NCI-H510A (cell line): ENCODE results near the gene KRT222.
A peak's percentile ranks its signal among the peaks of the same experiment; 100 is the strongest.

Source experiments
- DNase-seq: peaks from one replicate; lab custom pipeline; 2025; lab: John Stamatoyannopoulos, UW

The KRT222 gene

GRCh38 chr17:40664582-40665333, at the start of gene KRT222:
Gene KRT222 (minus strand): TSS chr17:40665177. CDS start chr17:40665099, 78 bp downstream.
- no peak for DNase-seq

GRCh38 chr17:40714473-40714872, 49.5 kb upstream of the KRT222 start:
- no peak for DNase-seq

- no peak for DNase-seq
These were observed 42.8 kb upstream of the KRT222 start for GRCh38 chr17:40707745-40708144.

- DNase-seq, result no peak
These were observed 40.6 kb upstream of the KRT222 start for GRCh38 chr17:40705584-40705983.

- no peak for DNase-seq
These were observed 38.7 kb upstream of the KRT222 start, which contains the start of gene KRT24 for GRCh38 chr17:40703652-40704051. Gene KRT24 (minus strand): TSS chr17:40703752. CDS start chr17:40703693, 59 bp downstream.

GRCh38 chr17:40702271-40702670, 37.3 kb upstream of the KRT222 start:
- no peak for DNase-seq

GRCh38 chr17:40699853-40700252, 34.9 kb upstream of the KRT222 start:
- DNase-seq, result peak; percentile 38

GRCh38 chr17:40699371-40699770, 34.4 kb upstream of the KRT222 start:
- no peak for DNase-seq

GRCh38 chr17:40697297-40697696, 32.3 kb upstream of the KRT222 start:
- no peak for DNase-seq

GRCh38 chr17:40696651-40697072, 31.7 kb upstream of the KRT222 start:
- no peak for DNase-seq

- no peak for DNase-seq
These were observed 31.0 kb upstream of the KRT222 start for GRCh38 chr17:40695874-40696472.

GRCh38 chr17:40694584-40694983, 29.6 kb upstream of the KRT222 start:
- no peak for DNase-seq

GRCh38 chr17:40687106-40687505, 22.1 kb upstream of the KRT222 start:
- DNase-seq, result no peak

- DNase-seq, result no peak
These were observed 21.2 kb upstream of the KRT222 start for GRCh38 chr17:40686192-40686591.

GRCh38 chr17:40680998-40681397, 16.0 kb upstream of the KRT222 start:
- DNase-seq, result no peak

- no peak for DNase-seq
These were observed 14.5 kb upstream of the KRT222 start for GRCh38 chr17:40679523-40679907.

GRCh38 chr17:40678902-40679522, 14.0 kb upstream of the KRT222 start:
- DNase-seq, result no peak

- no peak for DNase-seq
These were observed 10.9 kb upstream of the KRT222 start for GRCh38 chr17:40675905-40676304.

- no peak for DNase-seq
These were observed 7.7 kb upstream of the KRT222 start for GRCh38 chr17:40672654-40673053.

GRCh38 chr17:40671282-40671681, 6.3 kb upstream of the KRT222 start:
- no peak for DNase-seq

GRCh38 chr17:40666331-40666730, 1.4 kb upstream of the KRT222 start:
- no peak for DNase-seq

- no peak for DNase-seq
These were observed 1.7 kb downstream of the KRT222 start for GRCh38 chr17:40663252-40663651.

- no peak for DNase-seq
These were observed 5.1 kb downstream of the KRT222 start for GRCh38 chr17:40659911-40660310.
